HFFc6 (cell line): ENCODE results near the gene SPNS2. TPM values are rescaled to one million over a fixed set of nuclear protein-coding genes. Genes with fewer than 3 reads are reported as not detected.
A peak's percentile ranks its signal among the peaks of the same experiment; 100 is the strongest.

Experiments
- DNase-seq: peaks from one replicate; pipeline ENCODE4 v3.0.0-alpha.2; 2018
- H3K27ac Mint-ChIP-seq: 2 replicates; pipeline ENCODE4 v1.8.0; 2020; ENCODE audit warnings: mild to moderate bottlenecking, mixed read lengths
- H3K27me3 Mint-ChIP-seq: 2 replicates; pipeline ENCODE4 v1.8.0; 2021; ENCODE audit warnings: mild to moderate bottlenecking, moderate library complexity, mixed read lengths; ENCODE audit not compliant: insufficient read depth
- H3K36me3 Mint-ChIP-seq: 2 replicates; pipeline ENCODE4 v1.8.0; 2021; ENCODE audit warnings: low read depth, mixed read lengths
- H3K4me1 Mint-ChIP-seq: 2 replicates; pipeline ENCODE4 v1.8.0; 2020; ENCODE audit warnings: low read depth, mixed read lengths
- H3K4me3 Mint-ChIP-seq: 2 replicates; pipeline ENCODE4 v1.8.0; 2020; ENCODE audit warnings: mild to moderate bottlenecking, moderate library complexity, mixed read lengths
- H3K9me3 Mint-ChIP-seq: 2 replicates; pipeline ENCODE4 v1.8.0; 2020; ENCODE audit warnings: mild to moderate bottlenecking, mixed read lengths
- CTCF ChIP-seq: fragments of 200-600 bp; sonication (generic); IDR thresholded peaks from 2 replicates; pipeline ENCODE4 v1.5.0; 2021; ENCODE audit warnings: antibody characterized with exemption, mild to moderate bottlenecking
- total RNA-seq, 6 experiments: library from RNA; stranded (reverse); fragmentation: NEBNext Ultra II Directional; extraction: Animal tissue kit (Norgen Biotek cat#: 25700); gene quantifications; 2 replicates in 1 of 6; 3 replicates in 5 of 6; pipeline ENCODE4 v1.2.3, GENCODE V29; 2021

The SPNS2 gene
- total RNA-seq, 6 experiments from 2014 or later, result not detected

GRCh38 chr17:4551796-4552525 is 53.3 kb downstream of the SPNS2 start:
- peaks cover 21% of the 10 kb centered on the region for H3K36me3 Mint-ChIP-seq
- H3K27ac Mint-ChIP-seq, result no peak overlapping the region
- peaks cover 3% of the 10 kb centered on the region for H3K27me3 Mint-ChIP-seq
- H3K9me3 Mint-ChIP-seq, result no peaks in the 10 kb centered on the region
- no peak overlapping the region for H3K4me3 Mint-ChIP-seq
- DNase-seq, result no peak
- H3K4me1 Mint-ChIP-seq, result peaks cover 27% of the 10 kb centered on the region
- TF ChIP-seq CTCF, result no peak

- Mint-ChIP-seq H3K4me3 (peak overlapping the region; percentile 96), H3K4me1 (peaks cover 27% of the 10 kb centered on the region), H3K9me3 (no peaks in the 10 kb centered on the region), H3K27me3 (no peaks in the 10 kb centered on the region; the same call in 1 of the 2 replicates), H3K36me3 (peaks cover 21% of the 10 kb centered on the region), H3K27ac (no peak overlapping the region)
- TF ChIP-seq CTCF, result no peak
- DNase-seq, result no peak
Measured at GRCh38 chr17:4553669-4554068, 55.0 kb downstream of the SPNS2 start.

- Mint-ChIP-seq H3K4me1 (peaks cover 23% of the 10 kb centered on the region), H3K27ac (peak overlapping the region; percentile 51; the same call in 1 of the 2 replicates), H3K27me3 (no peaks in the 10 kb centered on the region; the same call in 1 of the 2 replicates), H3K4me3 (peak overlapping the region; percentile 96), H3K36me3 (peaks cover 21% of the 10 kb centered on the region), H3K9me3 (no peaks in the 10 kb centered on the region)
- DNase-seq, result no peak
- TF ChIP-seq CTCF, result no peak
Measured at GRCh38 chr17:4554441-4554996, 55.8 kb downstream of the SPNS2 start.

GRCh38 chr17:4554997-4555799 is 56.5 kb downstream of the SPNS2 start, which contains the start of gene MYBBP1A:
Gene MYBBP1A, minus strand, starts transcription at chr17:4555384. Its CDS starts 60 bp downstream, at chr17:4555324.
- peaks cover 21% of the 10 kb centered on the region for H3K36me3 Mint-ChIP-seq
- no peak for TF ChIP-seq CTCF
- no peaks in the 10 kb centered on the region for H3K9me3 Mint-ChIP-seq
- peaks cover 23% of the 10 kb centered on the region for H3K4me1 Mint-ChIP-seq
- H3K27ac Mint-ChIP-seq, result peak within 1 kb of the TSS; percentile 86
- H3K4me3 Mint-ChIP-seq, result peak within 1 kb of the TSS; percentile 96
- no peaks in the 10 kb centered on the region; the same call in 1 of the 2 replicates for H3K27me3 Mint-ChIP-seq
- DNase-seq, result peak; percentile 92

GRCh38 chr17:4555873-4556759 is 57.4 kb downstream of the SPNS2 start:
- Mint-ChIP-seq H3K27ac (peak overlapping the region; percentile 86), H3K4me3 (peak overlapping the region; percentile 96), H3K9me3 (no peaks in the 10 kb centered on the region), H3K4me1 (peaks cover 23% of the 10 kb centered on the region), H3K27me3 (no peaks in the 10 kb centered on the region; the same call in none of the 2 replicates), H3K36me3 (peaks cover 16% of the 10 kb centered on the region)
- no peak for TF ChIP-seq CTCF
- DNase-seq, result no peak
